Activated CD8-positive, alpha-beta memory T cell treated with anti-CD3 and anti-CD28 coated beads for 1 hour (primary cell): ENCODE data around the gene SNRPA1.
"Not testable (repeated sequence)": the region's sequence is repeated elsewhere in the genome, so short reads cannot be mapped to it uniquely, and the experiment has no call there.

Source experiments
- DNase-seq, 2 donors: peaks; one replicate each; pipeline ENCODE4 v3.0.0-alpha.2; 2020; ENCODE audit warnings: low read depth in 1 of 2; ENCODE audit errors: extremely low read depth in 1 of 2

The SNRPA1 gene

DNA sequence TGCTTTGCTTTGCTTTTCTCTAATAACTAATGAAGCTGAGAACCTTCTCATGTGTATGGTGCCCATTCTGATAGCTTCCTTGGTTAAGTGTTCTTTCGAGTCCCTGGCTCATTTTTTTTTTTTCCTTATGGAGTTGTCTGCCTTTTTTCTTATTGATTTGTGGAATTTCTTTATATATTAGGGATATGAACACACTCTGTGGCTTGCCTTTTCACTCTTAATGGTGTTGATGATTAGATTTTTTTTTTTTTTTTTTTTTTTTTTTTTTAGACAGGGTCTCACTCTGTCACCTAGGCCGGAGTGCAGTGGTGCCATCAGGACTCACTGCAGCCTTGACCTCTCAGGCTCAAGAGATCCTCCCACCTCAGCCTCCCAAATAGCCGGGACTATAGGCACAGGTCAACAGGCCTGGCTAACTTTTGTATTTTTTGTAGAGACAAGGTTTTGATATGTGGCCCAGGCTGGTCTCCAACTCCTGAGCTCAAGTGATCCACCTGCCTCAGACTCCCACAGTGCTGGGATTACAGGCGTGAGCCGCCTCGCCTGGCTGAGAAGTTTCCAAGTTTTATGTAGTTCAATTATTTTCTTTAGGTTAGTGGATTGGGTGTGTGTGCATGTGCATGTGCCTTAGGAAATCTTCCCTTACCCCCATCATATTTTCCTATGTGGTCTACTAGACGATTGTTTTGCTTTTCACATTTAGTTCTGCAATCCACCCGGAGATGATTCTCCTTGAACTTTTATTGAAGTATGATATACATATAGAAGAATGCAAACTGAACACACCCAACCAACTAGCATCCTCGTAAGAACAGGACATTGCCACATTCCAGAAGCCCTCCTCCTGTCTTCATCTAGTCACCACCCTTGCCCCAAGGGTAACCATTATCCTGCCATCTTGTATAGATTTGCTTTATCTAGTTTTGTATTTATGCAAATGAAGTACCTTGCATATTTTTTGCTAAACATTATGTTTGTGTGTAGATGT, 1.7 kb upstream of the SNRPA1 start:
- DNase-seq: no peak

DNA sequence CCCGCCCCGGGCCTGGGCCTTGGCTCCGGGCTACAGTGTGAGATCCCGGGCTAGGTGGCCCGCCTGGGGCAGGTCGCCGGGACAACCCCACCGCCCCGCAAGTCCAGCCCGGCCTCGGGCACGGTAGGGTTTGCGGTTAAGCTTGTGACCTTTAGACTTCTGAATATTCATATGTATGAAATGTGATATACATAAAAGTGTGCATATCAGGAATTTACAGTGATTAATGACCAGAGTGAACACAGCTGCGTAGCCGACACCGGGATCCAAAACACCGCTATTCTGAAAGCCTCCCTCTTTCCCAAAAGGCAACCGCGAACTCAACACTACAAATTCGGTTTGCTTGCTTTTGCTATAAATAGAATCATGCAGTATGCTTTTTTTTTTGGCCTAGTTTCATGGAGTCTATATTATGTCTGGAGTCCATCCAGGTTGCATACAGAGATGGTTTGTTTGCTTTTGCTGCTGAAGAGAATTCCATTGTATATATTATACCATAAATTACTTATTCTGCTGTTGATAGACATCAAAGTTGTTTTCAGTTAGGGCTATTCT, 636 bp upstream of the SNRPA1 start:
- DNase-seq: no peak

DNA sequence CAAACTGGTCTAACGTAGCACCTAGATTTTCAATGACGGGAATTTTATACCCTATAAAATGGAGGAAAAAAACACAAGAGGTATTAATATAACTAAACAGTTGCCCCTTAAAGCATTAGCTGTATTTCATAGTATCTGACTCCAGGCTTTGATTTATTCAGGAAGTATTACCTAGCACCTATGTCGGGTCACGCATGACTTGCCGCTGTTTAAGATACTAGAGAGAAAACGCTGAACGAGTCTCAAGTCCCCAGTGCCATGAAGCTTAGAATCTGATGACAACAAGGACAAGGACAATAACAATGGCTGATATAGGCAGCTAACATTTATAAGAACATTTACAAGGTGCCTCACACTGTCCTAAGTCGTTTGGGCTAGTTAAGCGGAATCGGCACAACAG, 1.9 kb downstream of the SNRPA1 start:
- no peak for DNase-seq

DNA sequence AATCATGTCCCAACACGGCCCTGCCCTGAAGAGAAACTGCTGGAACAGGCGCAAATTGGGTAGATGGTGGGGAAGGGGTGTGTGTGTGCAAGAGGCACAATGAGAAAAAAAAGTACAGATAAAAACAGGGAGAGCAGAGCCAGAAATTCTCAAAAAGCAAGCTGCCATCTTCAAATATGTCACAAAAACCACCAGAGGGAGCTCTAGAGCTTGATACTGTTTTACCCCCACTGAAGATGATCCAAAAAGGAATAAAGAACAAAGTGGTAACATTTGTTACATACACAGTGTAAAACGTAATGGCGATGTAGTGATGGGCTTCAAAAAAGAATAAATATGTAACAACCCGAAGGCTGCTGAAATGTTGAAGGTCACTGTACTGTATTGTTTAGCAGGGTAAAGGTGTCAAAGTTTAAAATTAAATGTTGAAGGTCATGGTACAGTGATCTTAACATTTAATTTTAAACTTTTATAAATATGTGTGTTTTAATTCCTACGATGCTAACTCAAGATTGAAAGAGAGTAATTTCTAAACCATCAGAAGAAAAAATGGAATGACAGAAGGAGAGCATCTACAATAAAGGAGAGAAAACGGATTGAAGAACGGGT, 6.0 kb downstream of the SNRPA1 start:
- no peak for DNase-seq

DNA sequence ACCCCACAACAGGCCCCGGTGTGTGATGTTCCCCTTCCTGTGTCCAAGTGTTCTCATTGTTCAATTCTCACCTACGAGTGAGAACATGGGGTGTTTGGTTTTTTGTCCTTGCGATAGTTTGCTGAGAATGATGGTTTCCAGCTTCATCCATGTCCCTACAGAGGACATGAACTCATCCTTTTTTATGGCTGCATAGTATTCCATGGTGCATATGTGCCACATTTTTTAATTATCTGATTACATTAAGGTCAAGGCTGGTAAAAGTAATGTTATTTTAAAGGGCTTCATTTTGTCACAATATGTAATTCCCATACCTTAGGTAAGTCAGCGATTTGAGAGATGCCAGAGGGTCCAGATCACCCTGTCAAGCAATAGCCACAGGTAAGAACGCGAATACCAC, 7.7 kb downstream of the SNRPA1 start:
- not testable (repeated sequence) for DNase-seq

DNA sequence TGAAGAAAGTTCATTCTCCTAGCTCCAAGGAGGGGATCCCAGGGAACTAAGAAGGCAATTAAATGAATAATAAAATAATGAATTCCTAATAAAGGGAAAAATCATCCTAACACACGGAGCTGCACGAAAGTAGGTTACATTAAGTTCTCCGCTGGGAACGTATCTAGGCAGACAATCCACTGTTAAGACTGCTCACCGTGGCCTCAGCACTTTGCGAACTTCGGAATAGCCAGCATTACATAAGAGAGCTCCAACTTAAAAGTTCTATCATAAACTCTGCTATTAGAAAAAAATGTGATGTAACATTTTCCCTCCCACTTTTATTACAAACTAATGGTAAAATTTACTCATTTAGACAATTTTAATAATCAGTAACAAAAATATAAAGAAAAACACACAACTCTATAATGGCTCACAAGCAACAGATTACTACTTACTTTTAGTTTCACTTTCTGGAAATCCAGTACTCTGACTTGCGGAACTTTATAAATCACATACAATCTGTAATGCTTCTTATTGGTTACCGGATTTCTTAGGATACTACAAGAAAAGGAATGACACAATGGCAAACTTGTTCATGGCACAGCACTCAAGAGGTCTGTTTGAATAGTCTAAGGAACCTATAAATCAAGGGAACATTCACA, 8.5 kb downstream of the SNRPA1 start:
- DNase-seq: no peak

DNA sequence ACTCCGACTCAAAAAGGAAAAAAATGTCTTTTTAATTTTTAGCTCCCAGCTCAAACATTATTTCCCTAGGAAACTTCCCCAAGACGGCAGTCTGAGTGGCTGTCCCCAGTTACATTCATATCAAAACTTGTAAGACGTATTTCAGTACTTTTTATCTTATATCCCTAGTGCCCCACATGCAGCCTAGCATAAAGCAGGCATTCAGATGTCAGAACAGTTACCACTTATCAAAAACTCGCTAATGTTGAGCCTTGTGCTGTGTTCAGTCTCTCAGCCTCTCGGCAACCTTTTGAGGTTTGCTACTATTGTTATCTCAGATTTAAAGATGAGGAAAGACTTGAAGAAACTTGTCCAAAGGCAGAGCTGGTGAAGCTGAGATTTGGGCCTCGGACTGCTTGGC, 11.1 kb downstream of the SNRPA1 start:
- no peak for DNase-seq

DNA sequence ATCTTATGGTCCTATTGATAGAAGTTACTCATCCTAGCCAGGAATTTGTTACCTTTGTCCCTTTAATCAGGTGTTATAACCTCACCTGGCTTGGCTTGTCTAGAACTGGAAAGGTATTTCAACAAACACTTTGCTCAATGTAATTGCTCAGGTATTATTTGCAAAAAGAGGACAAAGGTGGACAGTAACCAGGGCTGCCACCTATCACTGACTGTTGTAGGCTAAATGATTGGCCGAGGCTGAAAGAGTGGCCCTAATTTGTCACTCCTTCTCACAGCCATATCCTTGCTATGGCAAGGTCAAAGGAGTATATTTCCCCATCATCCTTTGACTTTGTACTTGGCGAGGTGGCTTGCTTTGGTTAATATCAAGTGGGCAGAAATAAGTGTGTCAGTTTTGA, 15.0 kb downstream of the SNRPA1 start:
- no peak for DNase-seq

DNA sequence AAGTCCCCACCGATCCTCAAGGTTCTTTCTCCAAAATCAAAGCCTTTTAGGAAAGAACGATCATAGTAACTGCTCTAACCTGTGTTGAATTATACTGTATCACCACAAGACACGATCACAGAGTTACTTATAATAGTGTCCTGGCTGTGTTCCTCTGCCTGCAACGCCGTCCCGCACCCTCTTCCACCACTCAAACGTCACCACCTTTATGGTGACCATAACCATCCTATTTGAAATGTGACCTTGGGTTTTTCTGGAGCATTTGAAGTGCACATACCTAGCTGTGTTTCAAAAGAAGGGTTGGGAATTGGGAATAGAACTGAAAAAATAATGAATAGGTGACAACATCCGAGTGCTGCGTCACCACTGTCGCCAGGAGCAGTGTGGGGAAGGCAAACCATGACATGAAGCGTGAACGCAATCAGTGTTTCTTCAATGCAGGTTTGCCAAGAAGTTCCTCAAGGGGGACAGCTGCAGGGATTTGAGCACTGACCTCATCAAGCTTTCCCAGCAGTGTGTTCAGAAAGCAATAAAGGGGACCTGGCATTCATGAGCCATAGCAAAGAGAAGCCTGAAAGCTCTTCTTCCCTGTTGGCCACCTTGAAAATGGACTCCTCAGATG, 17.0 kb downstream of the SNRPA1 start:
- no peak for DNase-seq

DNA sequence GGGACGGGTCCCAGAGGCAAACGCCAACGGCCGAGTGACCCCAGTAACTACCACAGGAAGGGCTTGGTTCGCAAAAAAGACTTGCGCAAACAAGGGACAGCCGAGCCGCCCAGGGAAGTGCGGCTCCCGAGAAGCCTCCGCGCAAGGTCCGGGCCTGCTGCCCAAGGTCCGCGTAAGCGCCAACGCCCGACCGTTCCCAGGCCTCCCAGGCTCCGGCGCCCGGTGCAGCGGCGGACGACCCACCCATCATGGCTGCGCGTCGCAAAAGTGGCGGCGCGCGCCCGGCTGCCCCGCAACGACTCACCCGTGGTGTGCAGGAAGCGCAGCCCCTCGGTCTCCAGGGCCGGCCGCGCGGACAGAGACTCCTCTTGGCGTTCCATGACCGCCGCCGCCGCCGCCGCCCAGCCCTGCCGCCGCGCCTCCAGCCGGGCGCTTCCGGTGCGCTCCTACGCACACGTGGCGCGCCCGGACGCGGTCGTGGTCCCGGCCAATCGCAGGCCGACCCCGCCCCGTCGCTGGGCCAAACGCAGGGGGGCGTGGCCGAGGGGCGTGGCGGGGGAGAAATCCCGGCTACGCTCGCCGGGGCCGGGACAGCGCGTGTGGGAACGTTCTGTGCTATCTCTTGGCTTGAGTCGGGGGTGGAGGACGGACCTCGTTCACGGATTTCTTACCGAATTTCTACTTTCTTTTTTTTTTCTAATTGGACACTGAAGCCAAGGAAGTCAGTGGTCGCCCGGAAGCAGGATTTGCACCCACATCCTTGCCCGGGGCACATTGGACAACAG, 17.8 kb downstream of the SNRPA1 start, which contains the start of gene SELENOS:
Gene SELENOS, minus strand, starts transcription at position 448 of the 785 bp plus-strand sequence. Its CDS starts 68 bp downstream, at position 380.
- DNase-seq: peak; percentile 57 to 86

DNA sequence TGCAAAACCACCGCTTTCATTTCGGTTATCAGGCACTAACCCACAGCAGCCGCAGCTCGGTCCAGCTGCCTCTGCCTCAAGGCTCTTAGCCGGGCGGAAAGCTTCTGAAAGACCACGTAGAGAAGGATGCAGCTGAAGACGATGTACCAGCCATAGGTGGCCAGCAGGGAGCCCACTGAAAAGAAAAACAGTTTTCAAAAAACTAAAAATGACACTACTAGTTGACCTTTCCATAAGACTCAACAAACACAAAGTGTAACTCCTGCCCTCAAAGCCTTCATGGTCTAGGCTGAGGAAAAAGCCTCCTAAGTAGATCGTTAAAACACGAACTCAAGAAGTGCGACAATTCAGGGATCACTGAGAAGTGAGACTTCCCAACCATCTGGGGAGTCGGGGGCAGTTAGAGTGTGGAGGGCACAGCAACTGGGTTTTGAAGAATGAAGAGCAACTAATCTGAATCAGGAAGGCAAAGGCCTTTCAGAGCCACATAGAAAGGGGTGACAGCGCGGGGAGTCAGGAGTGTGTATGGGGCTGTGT, 18.5 kb downstream of the SNRPA1 start:
- DNase-seq: no peak

DNA sequence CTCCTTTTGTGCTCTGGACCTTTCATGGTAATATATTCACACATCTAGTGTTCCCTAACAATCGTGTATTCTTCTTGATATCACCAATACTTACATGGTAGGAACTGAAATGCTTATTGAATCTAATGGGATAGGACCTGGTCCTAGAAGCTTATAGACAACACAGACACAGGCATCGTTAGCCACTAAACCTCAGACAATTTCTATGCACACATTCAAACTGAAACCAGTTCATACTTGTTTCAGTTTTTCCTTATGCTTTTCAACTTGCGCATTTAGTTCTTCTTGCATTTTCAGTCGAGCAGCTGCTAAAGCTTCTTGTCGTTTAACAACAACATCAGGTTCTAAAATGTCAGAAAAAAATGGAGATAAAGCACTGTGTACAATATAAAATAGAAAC, 20.0 kb downstream of the SNRPA1 start:
- DNase-seq: no peak

DNA sequence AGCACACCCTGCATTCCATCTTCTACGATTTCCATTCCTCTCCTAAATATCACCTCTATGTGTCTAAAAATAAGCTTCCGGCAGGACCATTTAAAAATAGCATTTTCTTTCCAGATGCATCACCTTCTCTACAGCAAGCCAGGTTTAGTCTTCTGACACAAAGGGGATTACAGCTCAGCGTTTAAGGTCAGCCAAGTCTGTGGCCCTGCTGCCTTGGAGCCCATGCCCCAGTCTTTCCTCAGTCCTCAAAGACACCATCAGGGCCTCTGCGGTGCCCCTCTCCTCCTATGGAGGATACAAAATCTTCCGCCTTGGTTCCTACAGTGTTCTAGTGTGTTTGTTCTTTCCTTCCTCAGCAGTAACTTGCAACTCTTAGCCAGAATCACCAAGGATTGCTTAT, 21.5 kb downstream of the SNRPA1 start:
- DNase-seq: no peak

DNA sequence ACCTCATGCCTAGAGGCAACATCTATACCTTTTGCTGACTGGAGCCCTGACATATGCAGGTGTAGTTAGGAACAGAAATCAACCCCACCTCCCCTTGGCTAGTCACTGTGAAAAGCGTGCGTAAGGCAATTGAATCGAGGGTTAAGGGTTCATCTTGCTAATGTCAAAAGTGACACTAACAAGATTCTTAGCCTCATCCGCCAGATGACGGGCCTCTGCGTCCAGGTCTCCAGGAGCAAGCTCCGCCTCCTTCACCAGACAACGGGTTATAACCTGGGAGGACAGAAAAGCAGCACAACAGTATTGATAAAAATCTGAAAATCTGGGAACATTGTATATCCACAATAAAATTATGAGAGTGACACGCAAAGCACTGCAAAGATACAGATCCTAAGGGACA, 22.5 kb downstream of the SNRPA1 start:
- no peak for DNase-seq

DNA sequence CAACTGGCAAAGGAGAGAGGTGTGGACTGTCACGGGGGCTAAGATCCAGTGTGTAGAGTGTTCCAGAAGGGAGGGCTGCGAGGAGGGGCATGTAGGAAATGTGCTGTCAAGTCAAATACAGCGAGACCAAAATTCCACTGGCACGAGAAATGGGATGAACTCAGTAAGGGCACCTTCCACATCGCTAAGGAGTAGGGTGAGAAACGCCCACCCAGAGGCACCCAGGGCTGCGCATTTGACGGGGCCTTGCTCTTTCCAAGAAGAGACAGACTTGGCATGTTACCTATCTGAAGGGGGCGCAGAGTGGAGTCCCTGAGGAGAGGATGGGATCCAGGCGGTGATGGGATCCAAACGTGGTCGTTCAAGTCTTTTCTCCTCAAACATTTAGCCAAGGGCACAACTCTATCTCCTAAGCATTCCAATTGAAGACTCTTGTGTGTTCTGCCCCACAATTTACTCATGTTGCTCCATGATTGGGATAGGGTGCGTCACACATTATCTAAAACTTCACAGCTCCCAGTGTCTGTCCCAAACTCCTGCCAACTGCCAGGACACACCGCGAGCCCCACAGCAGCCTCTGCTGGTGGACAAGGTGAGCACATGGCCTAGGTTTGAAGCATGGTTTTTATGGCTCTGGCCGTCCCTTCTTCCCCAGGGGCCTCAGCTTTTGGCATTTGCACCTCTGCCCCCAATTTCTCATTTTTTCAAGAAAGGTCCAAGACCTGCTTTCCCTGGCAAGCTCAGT, 25.4 kb downstream of the SNRPA1 start:
- no peak for DNase-seq

DNA sequence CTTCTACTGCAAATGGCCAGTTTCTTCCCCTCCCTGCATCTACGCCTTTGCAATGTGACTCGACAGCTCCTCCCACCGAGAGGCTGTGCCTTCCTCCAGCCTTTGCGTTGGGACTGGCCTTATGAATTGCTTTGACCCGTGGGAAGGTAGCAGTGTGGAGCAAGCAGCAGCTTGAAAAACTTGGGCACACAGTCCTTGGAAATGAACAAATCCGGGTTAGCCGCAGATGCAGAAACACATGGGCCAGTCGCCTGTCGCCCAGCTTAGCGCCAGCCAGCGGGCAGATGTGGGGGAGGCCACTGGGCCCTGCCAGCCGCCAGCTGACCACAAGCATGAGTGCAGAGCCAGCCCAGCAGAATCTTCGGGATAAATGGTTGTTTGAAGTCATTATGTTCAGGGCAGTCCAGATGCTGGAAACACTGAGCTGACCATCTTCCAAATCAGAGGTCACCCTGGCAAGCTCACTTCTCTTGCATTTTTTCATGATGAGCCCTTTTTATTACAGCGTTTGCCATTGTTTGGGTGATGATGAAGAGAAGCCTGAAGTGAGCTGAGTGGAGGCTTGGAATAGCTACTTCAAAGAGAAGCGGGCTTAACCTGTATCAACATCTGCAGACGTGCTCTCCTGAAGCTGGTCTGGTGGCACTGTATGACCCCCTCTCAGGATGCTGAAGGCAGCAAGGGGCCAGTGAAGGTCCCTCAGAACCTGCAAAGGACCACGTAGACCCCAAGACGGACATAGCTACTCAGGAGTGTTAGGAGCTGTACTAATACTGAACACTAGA, 27.5 kb downstream of the SNRPA1 start:
- no peak for DNase-seq

DNA sequence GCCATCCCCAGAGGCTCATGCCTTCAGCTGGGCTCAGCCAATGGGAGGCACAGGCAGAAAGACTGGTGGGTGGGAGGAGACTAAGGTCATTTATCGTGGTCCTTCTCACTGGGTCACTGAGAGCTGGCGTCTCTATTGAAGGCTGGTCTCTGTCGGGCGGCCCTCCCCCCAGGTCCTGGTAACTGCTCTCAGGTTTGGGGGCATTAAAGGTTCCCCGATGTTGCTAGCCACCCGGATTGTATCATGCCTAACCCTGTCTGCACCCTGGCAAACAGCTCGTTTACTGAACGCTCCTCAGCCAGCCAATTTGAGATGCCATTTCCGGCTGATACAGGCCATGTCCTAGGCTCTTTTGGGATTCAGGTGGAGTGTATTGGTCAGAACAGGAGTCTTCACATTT, 28.3 kb downstream of the SNRPA1 start:
- DNase-seq: no peak

DNA sequence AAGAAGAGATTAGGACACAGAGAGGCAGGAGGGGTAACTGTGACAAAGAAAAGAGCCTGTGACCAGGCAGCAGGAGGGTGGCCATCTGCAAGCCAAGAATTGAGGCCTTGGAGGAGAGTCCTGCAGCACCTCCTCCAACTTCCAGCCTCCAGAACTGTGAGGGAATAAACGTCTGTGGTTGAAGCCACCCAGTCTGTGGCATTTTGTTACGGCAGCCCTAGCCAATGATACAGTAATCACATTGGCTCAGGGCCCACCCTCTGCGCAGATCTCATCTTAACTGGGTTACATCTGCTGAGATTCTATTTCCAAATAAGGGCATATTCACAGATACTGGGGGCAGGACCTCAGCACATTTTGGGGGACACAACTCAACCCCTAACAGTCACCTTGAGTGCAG, 29.0 kb downstream of the SNRPA1 start:
- no peak for DNase-seq
